Mammary microvascular endothelial cell (primary cell): ENCODE results near the gene NCAPH2. TPM values are rescaled to one million over a fixed set of nuclear protein-coding genes. Genes with fewer than 3 reads are reported as not detected.

ENCODE experiments used
- total RNA-seq: library from RNA; depleted of rRNA; stranded (reverse); fragments of >200 nt; gene quantifications from 2 replicates; pipeline ENCODE4 v1.2.3, GENCODE V29; 2015

The NCAPH2 gene
- total RNA-seq, result 63.0 and 70.5 TPM in 2 replicates

GRCh38 chr22:50507991-50508884, at the start of gene NCAPH2:
NCAPH2 (plus strand) TSS chr22:50508224; CDS start chr22:50508338, 114 bp downstream.

GRCh38 chr22:50474710-50475651, 33.0 kb upstream of the NCAPH2 start, which contains the start of gene SBF1:
SBF1 (minus strand) TSS chr22:50475035; CDS start chr22:50474840, 195 bp downstream.

GRCh38 chr22:50481440-50482106, 26.5 kb upstream of the NCAPH2 start, which contains the start of gene ADM2:
ADM2 (plus strand) TSS chr22:50481543; CDS start chr22:50481848, 305 bp downstream.

GRCh38 chr22:50486561-50487289, 21.3 kb upstream of the NCAPH2 start, which contains the start of gene MIOX:
MIOX (plus strand) TSS chr22:50486859; CDS start chr22:50486898, 39 bp downstream.

GRCh38 chr22:50507421-50507990, 518 bp upstream of the NCAPH2 start, which contains the start of gene LMF2:
LMF2 (minus strand) TSS chr22:50507702; CDS start chr22:50507675, 27 bp downstream.

GRCh38 chr22:50525104-50525857, 17.3 kb downstream of the NCAPH2 start, which contains the start of gene SCO2:
SCO2 (minus strand) TSS chr22:50525598; CDS start chr22:50524411, 1,187 bp downstream.

GRCh38 chr22:50529897-50530579, 22.0 kb downstream of the NCAPH2 start, which contains the start of gene TYMP:
TYMP (minus strand) TSS chr22:50530012; CDS start chr22:50529709, 303 bp downstream.

GRCh38 chr22:50545522-50546325, 37.7 kb downstream of the NCAPH2 start, which contains the start of gene KLHDC7B:
KLHDC7B (plus strand) TSS chr22:50545899; CDS start chr22:50546244, 345 bp downstream.

GRCh38 chr22:50562523-50563412, 54.7 kb downstream of the NCAPH2 start, which contains the start of gene SYCE3:
SYCE3 (minus strand) TSS chr22:50562919; CDS start chr22:50556405, 6,514 bp downstream.

Other genes with a start within 250 kb of the NCAPH2 start
- 53.5 and 56.0 TPM in 2 replicates for gene MAPK12, start 246.5 kb upstream of the NCAPH2 start, total RNA-seq
- 28.7 and 36.6 TPM in 2 replicates for gene MAPK11, start 237.8 kb upstream of the NCAPH2 start, total RNA-seq
- gene PLXNB2, start 200.6 kb upstream of the NCAPH2 start, total RNA-seq, result 68.6 and 71.5 TPM in 2 replicates
- 3.0 and 3.4 TPM in 2 replicates for gene DENND6B, start 181.2 kb upstream of the NCAPH2 start, total RNA-seq
- 39.8 and 41.1 TPM in 2 replicates for gene PPP6R2, start 164.9 kb upstream of the NCAPH2 start, total RNA-seq
- gene SBF1, start 33.2 kb upstream of the NCAPH2 start, total RNA-seq, result 47.4 and 50.8 TPM in 2 replicates
- gene ADM2, start 26.7 kb upstream of the NCAPH2 start, total RNA-seq, result 0.64 and 0.87 TPM in 2 replicates
- gene MIOX, start 21.4 kb upstream of the NCAPH2 start, total RNA-seq, result not detected in 2 replicates
- gene LMF2, start 522 bp upstream of the NCAPH2 start, total RNA-seq, result 78.3 and 88.4 TPM in 2 replicates
- gene SCO2, start 17.4 kb downstream of the NCAPH2 start, total RNA-seq, result 3.7 and 13.6 TPM in 2 replicates
- gene TYMP, start 21.8 kb downstream of the NCAPH2 start, total RNA-seq, result 27.3 and 32.5 TPM in 2 replicates
- not detected in 2 replicates for gene KLHDC7B, start 37.7 kb downstream of the NCAPH2 start, total RNA-seq
- gene SYCE3, start 54.7 kb downstream of the NCAPH2 start, total RNA-seq, result not detected in 2 replicates
- gene CPT1B, start 70.2 kb downstream of the NCAPH2 start, total RNA-seq, result 0.60 and 1.5 TPM in 2 replicates
- gene CHKB, start 74.6 kb downstream of the NCAPH2 start, total RNA-seq, result 25.7 and 26.6 TPM in 2 replicates
- 0.07 and 0.34 TPM in 2 replicates for gene MAPK8IP2, start 92.6 kb downstream of the NCAPH2 start, total RNA-seq
- 25.1 and 27.9 TPM in 2 replicates for gene ARSA, start 119.9 kb downstream of the NCAPH2 start, total RNA-seq
- gene SHANK3, start 164.6 kb downstream of the NCAPH2 start, total RNA-seq, result 27.8 and 32.5 TPM in 2 replicates
- gene ACR, start 230.0 kb downstream of the NCAPH2 start, total RNA-seq, result 0.40 TPM in 1 of 2 replicates, not detected in the other